ENCODE measurements around the gene USH2A.

USH2A gene

DNA sequence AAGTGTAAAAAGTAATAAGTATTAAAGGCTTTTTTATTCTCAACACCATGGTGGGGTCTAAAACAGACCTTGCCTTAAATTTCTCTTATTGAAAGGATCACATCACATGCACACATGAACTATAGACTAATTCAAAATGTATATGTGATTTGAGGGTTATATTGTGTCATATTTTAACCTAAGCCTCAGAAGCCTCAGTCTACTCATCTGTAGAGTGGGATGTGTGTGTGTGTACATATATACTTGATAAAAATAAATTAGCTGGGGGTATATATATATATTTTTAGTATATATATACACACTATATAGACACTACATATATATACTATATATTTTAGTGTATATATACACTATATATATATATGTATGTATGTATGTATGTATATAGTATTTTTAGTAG, 797.3 kb downstream of the USH2A start:
- no peak for DNase-seq

- no peak for DNase-seq
Observed at GRCh38 chr1:215623162-215623561, 800.1 kb downstream of the USH2A start.

DNA sequence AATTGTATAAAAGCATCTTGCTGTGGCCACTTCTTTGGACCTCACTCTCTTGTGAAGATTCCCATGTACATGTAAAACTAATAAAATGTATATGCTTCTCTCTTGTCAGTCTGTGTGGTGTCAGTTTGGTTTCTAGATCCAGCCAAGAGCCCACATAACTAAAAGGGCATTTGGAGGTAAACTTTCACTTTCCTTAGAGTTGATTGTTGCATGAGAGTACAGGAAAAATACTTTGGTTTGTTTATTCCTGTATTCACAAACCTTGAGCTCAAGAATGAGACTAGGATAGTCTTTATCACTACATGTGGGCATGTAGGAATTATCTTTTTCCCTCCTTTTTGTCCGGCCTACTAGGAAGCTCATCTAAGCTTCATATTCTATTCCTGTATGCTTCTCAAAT, 805.3 kb downstream of the USH2A start:
- DNase-seq, result no peak

DNA sequence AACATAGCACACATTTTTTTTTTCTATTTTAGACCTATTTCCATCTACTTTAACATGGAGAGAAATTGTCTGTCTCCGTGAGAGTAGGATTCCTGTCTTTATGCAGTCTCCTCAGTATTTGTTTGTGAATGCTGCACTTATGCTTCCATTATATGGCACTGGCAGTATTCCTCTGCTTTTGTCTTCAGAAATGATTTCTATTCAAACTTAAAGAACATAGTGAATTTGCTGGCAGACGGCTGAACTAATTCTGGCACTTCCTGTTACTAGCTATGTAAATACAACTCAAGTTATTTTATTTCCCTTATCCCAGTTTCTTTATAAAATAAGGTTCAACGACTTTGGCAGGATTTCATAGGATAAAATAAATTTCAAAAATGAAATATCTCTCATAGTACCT, 810.9 kb downstream of the USH2A start:
- DNase-seq, result no peak

- no peak for DNase-seq
Observed at GRCh38 chr1:215608646-215609045, 814.6 kb downstream of the USH2A start.

DNA sequence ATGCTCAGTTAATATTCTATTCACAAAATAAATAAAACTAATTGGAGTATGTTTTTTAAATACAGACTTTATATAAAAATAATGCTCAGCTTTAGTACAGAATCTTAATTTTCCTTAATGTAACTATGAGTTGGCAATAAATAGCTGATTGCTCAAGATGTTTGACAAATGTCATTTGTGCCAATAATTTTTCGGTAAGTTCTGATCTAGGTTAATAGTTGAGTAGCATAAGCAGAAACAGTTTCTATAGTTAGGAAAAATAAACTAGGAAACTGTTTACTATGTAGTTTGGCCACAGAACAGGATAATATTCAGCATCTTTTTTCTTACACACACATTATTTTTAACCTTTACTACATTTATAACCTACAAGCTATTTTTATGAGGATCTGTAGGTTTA, 815.8 kb downstream of the USH2A start:
- DNase-seq, result no peak

DNA sequence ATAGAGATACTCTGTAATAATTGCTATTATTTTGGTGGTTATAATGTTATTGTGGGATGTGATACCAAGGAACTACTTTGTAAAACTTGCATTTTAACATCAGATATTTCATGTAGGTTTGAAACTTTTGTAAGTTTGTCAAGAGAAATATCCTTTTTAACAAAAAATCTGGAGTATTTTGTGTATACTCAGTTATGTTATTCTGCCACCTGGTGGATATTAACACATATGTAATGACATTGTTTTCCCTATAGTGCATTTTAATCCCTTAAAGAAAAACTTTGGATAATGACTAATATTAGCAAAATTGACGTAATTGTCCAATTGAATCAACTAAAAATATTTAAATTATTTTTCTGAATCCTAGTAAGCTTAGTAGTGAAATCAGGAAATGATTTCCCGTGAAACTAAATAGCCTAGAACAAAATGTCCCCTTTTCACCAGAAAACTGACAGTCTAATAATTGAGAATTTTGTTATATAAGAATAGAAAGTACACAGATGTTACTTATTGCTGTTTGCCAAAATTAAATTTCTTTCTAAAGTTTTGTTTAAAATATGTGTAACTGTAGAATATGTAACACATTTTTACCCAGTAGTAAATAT, 816.6 kb downstream of the USH2A start:
- no peak for DNase-seq

DNA sequence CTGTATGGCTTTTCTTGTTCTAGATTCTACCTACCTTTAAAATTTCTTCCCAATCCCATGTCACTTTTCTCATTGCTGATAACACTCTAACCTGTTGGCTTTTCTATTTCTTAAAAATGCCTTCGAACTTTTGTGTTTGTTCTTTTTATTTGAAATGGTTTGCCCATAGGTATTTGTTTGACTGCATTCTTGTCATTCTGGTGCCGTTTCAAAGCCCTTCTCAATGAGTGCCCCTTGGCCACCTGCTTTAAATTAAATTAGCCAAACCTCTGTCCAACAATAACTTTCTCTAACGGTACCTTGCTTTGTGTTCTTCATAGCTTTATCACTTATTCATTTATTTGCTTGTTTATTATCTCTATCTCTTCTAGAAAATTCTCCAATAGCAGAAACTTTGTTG, 817.2 kb downstream of the USH2A start:
- DNase-seq, result no peak

GRCh38 chr1:215605011-215605621, 818.1 kb downstream of the USH2A start:
- DNase-seq, result no peak

- DNase-seq, result no peak
Observed at GRCh38 chr1:215603319-215603718, 819.9 kb downstream of the USH2A start.

GRCh38 chr1:215601276-215601675, 822.0 kb downstream of the USH2A start:
- DNase-seq, result no peak

DNA sequence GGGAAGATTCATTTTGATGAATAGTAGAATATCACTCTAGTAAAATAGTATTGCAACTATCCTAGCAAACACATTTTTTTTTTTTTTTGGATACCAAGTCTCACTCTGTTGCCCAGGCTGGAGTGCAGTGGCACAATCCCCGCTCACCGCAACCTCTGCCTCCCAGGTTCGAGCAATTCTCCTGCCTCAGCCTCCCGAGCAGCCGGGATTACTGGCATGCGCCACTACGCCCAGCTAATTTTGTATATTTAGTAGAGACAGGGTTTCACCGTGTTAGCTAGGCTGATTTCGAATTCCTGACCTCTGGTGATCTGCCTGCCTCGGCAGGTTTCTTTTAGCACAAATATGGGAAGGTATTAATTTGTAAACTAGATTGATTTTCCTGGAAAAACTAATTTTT, 822.4 kb downstream of the USH2A start:
- DNase-seq, result no peak

DNA sequence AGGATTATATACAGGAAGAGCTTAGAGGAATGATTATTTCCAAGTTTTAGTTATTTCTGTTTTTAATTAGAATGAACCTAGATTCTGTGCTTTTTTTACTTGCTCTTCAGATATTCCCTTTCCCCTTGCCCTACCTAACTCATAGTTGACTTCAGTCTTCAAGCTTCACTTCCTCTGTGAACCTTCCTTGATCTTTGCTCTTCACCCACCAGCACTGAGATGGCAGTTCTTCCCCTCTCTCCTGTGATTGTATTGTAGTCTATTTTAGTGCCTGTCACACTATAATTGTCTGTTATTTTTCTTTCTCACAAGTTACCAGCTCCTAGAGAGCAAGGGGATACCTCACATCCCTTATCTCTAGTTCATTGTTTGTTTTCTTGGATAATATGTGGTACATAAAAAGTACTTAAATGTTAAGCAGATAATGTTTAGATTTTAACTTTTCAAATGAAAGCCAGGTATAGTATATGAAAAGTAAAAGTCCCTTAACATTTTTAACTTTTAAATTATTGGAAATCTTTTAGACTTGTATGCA, 822.9 kb downstream of the USH2A start:
- DNase-seq, result no peak

GRCh38 chr1:215599418-215600074, 823.7 kb downstream of the USH2A start:
- DNase-seq, result no peak

DNA sequence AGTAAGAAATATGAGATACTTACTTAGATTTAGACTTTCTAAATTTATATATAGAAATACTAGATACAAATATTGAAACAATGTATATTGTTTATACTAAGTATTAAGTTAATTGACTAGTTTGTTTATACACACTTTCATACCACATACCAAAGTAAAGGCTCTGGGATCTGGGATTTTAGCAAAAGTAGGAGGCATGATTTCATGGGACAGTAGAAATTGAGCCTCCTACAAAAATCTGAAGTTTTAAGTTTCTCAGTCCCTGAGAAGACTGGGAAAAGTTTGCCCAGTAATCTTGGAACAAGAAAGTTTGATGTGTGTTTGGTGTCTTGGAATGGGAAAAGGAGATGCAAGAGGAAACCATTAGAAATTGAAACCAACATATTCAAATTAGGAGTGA, 825.3 kb downstream of the USH2A start:
- no peak for DNase-seq

- DNase-seq, result no peak
Observed at GRCh38 chr1:215595231-215595630, 828.0 kb downstream of the USH2A start.

DNA sequence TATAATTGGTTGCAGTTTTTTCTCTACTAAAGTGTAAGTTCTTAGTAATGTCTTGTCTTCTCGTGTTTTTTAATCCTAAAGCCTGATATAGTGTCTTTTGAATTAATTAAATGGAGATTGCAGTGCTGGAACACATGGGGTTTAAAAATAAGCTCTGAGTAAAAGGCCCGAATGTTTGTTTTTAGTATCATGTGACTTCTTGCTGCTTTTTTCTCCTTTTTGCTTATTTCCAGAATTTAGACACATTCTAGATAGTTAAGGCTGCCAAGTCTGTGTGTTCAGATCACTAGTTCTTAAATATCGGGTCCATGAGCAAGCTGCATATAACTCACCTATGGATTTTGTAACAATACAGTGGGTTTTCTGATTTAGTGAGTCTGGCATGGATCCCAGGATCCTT, 828.6 kb downstream of the USH2A start:
- DNase-seq, result no peak

GRCh38 chr1:215590779-215591491, 832.3 kb downstream of the USH2A start:
- no peak for DNase-seq

DNA sequence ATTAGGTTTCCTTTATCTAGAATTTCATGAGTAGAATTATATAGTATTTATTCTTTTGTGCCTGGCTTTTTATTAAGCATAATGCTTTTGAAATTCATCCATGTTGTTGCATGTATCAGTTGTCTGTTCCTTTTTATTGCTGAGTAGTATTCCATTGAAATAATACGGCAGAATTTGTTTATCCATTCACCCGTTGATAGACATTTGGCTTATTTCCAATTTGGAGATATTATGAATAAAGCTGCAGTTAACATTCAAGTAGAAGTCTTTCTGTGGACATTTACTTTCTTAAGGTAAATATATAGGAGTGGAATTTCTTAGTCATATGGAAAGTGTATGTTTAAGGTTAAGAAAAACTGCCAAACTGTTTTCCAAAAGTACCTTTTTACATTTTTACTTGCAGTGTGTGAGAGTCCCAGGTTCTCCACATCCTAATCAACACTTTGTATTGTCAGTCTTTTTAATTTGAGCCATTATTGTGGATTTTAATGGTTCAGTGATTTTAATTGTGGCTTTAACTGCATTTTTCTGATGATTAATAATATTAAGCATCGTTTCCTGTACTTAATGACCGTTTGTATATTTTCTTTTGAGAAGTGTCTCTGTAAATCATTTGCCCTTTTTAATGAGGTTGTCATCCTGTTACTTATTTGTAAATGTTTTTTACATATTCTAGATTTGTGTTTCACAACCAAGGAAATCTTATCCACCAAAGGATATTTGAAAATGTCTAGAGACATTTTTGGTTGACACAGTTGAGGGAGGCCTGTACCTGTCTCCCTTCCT, 833.4 kb downstream of the USH2A start:
- no peak for DNase-seq

DNA sequence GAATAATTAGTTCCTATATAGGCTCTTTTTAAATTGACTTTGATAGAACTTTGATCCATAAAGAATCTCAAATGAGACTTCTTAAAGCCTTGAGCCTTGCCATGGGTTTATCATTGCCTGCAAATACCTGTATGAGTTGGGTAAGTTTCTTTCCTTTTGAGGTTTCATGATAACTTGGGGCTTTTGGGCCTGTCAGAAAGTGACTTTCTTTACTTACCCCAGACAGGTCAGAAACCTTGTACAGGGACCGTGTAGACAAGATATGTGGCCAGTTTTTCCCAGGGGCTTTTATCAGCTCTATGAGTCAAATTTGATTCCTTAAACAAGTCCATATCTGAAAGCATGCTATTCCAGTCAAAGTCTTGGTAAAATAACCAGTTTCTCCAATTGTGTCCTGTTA, 838.9 kb downstream of the USH2A start:
- DNase-seq, result no peak

GRCh38 chr1:215583185-215583749, 840.0 kb downstream of the USH2A start:
- DNase-seq, result no peak

DNA sequence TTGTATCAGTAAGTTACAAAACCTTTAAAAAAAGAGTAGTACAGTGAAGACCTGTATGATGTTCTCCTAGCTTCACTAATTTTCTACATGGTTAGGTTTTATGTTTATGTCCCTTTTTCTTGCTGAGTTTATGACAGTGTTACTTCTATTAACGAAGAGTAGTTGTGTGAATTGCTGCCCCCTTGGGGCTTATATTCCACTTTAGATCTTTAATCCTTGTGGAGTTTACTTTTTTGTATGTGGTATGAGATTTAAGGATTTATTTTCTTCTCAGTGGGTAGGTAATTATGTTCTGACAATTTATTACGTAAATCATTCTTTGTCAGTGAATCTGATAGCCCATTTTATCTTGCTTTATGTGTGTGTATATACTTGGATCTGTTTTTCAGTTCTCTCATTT, 841.4 kb downstream of the USH2A start:
- DNase-seq, result no peak
